K562 (cell line): ENCODE measurements around the gene HADHA. TPM values are rescaled to one million over a fixed set of nuclear protein-coding genes. Genes with fewer than 3 reads are reported as not detected.

Experiments
- BRD9 ChIP-seq: fragments of 450-650 bp; IDR thresholded peaks from 2 replicates; pipeline ENCODE4 v1.6.1; 2018; ENCODE audit warnings: low read depth; ENCODE audit not compliant: partially characterized antibody
- CBFA2T2 ChIP-seq: fragments of 450-650 bp; conservative IDR thresholded peaks from 2 replicates; pipeline ENCODE4 v1.6.1; 2017; ENCODE audit warnings: mild to moderate bottlenecking
- CBX1 ChIP-seq: sonication (generic); IDR thresholded peaks from 2 replicates; pipeline ENCODE4 v1.6.1; 2016; ENCODE audit warnings: antibody characterized with exemption, low read depth, mild to moderate bottlenecking
- CREB3L1 ChIP-seq: fragments of 450-650 bp; IDR thresholded peaks from 2 replicates; pipeline ENCODE4 v1.6.1; 2014; ENCODE audit warnings: low read depth, mild to moderate bottlenecking, moderate library complexity, borderline replicate concordance
- CXXC5 ChIP-seq: fragments of 250-450 bp; sonication (Bioruptor Pico); IDR thresholded peaks from 2 replicates; pipeline ENCODE4 v1.8.0; 2022; ENCODE audit warnings: inconsistent platforms, mild to moderate bottlenecking, moderate library complexity
- FOXJ2 ChIP-seq: fragments of 200-800 bp; sonication (Bioruptor generic); IDR thresholded peaks from 2 replicates; pipeline ENCODE4 v1.6.1; 2016; ENCODE audit warnings: missing genetic modification characterization, missing compliant biosample characterization
- GABPB1 ChIP-seq: sonication (generic); formaldehyde crosslinking; IDR thresholded peaks from 2 replicates; pipeline ENCODE4 v1.8.0; 2022; ENCODE audit warnings: mild to moderate bottlenecking, missing genetic modification reagents
- GATAD2B ChIP-seq: fragments of 450-650 bp; IDR thresholded peaks from 2 replicates; pipeline ENCODE4 v1.6.1; 2017; ENCODE audit warnings: mild to moderate bottlenecking, borderline replicate concordance
- HDAC2 ChIP-seq: fragments of 450-650 bp; IDR thresholded peaks from 2 replicates; pipeline ENCODE4 v1.6.1; 2016; ENCODE audit warnings: mild to moderate bottlenecking
- KLF6 ChIP-seq: fragments of 250-450 bp; sonication (Bioruptor Pico); IDR thresholded peaks from 2 replicates; pipeline ENCODE4 v1.4.0; 2020; ENCODE audit warnings: mild to moderate bottlenecking, moderate library complexity, borderline replicate concordance
- LARP7 ChIP-seq: fragments of 450-650 bp; IDR thresholded peaks from 2 replicates; pipeline ENCODE4 v1.6.1; 2016
- MCM7 ChIP-seq, 2 experiments: fragments of 450-650 bp; IDR thresholded peaks; 2 replicates each; pipeline ENCODE4 v1.6.1; 2016 to 2018
- MIER1 ChIP-seq: fragments of 450-650 bp; IDR thresholded peaks from 2 replicates; pipeline ENCODE4 v1.6.1; 2016; ENCODE audit warnings: antibody characterized with exemption, mild to moderate bottlenecking, low read depth
- MYC ChIP-seq, 2 experiments: fragments of 250-450 bp in 1 of 2; sonication (Bioruptor Pico) in 1 of 2; IDR thresholded peaks; 2 replicates each; pipeline versions ENCODE4 v1.5.1 to v1.6.1; 2012 to 2021; ENCODE audit warnings: low read depth in 2 of 2, borderline replicate concordance in 1 of 2, improper control_type of control experiment in 1 of 2, low read length in 1 of 2, mild to moderate bottlenecking in 1 of 2, moderate library complexity in 1 of 2
- NEUROD1 ChIP-seq: fragments of 150-350 bp; IDR thresholded peaks from 2 replicates; pipeline ENCODE4 v1.6.1; 2014; ENCODE audit warnings: borderline replicate concordance, low read length, low read depth; ENCODE audit not compliant: partially characterized antibody
- NONO ChIP-seq, 2 experiments: fragments of 200-400 bp in 1 of 2; fragments of 450-650 bp in 1 of 2; formaldehyde crosslinking in 1 of 2; IDR thresholded peaks; 2 replicates each; pipeline ENCODE4 v1.6.1; 2017; ENCODE audit warnings: low read depth in 2 of 2, mild to moderate bottlenecking in 2 of 2, moderate library complexity in 2 of 2, low read length in 1 of 2
- NR1H2 ChIP-seq: sonication (generic); formaldehyde crosslinking; IDR thresholded peaks from 2 replicates; pipeline ENCODE4 v1.4.0; 2020; ENCODE audit warnings: mild to moderate bottlenecking, missing genetic modification reagents
- SIRT6 ChIP-seq: IDR thresholded peaks from one replicate; pipeline ENCODE4 v1.6.1; 2012; ENCODE audit warnings: low read depth, mild to moderate bottlenecking, control low read depth, inconsistent platforms, low read length, moderate library complexity
- SMARCC2 ChIP-seq: fragments of 450-650 bp; IDR thresholded peaks from 2 replicates; pipeline ENCODE4 v1.6.1; 2017; ENCODE audit warnings: antibody characterized with exemption, moderate library complexity, mild to moderate bottlenecking, low read depth
- STAG1 ChIP-seq: sonication (generic); formaldehyde crosslinking; IDR thresholded peaks from 2 replicates; pipeline ENCODE4 v1.5.0; 2020; ENCODE audit warnings: missing genetic modification reagents, borderline replicate concordance
- TAF7 ChIP-seq: fragments of 450-650 bp; IDR thresholded peaks from 2 replicates; pipeline ENCODE4 v1.6.1; 2016; ENCODE audit warnings: missing genetic modification characterization, missing compliant biosample characterization
- ZBTB2 ChIP-seq: fragments of 450-650 bp; IDR thresholded peaks from 2 replicates; pipeline ENCODE4 v1.6.1; 2016; ENCODE audit warnings: antibody characterized with exemption
- ZNF277 ChIP-seq: fragments of 250-450 bp; sonication (Bioruptor Pico); IDR thresholded peaks from 2 replicates; pipeline ENCODE4 v1.8.0; 2022; ENCODE audit warnings: inconsistent platforms, mild to moderate bottlenecking, moderate library complexity, borderline replicate concordance
- ZNF354B ChIP-seq: fragments of 250-450 bp; sonication (Bioruptor Pico); IDR thresholded peaks from 2 replicates; pipeline ENCODE4 v1.4.0; 2020
- ZNF445 ChIP-seq: fragments of 250-450 bp; sonication (Bioruptor Pico); IDR thresholded peaks from 2 replicates; pipeline ENCODE4 v1.4.0; 2020; ENCODE audit warnings: low read depth, mild to moderate bottlenecking, moderate library complexity
- ZNF644 ChIP-seq: fragments of 200-800 bp; sonication (Bioruptor generic); IDR thresholded peaks from 2 replicates; pipeline ENCODE4 v1.6.1; 2016; ENCODE audit warnings: low read depth, missing genetic modification characterization, missing compliant biosample characterization
- polyA plus RNA-seq, 8 experiments: library from polyadenylated mRNA; depleted of rRNA in 4 of 8; stranded (reverse) in 5 of 8; unstranded in 3 of 8; fragments of >200 nt; fragmentation: Nextera tagmentation in 2 of 8; fragmentation: Illumina TruSeq in 1 of 8; extraction: Ambion mirVana in 2 of 8; extraction: Trizol in 1 of 8; gene quantifications; 2 replicates each; pipeline versions ENCODE4 v1.2.1 to v1.2.3, GENCODE V29; 2011 to 2014; ENCODE audit warnings: inconsistent platforms in 1 of 8, missing spikeins in 1 of 8
- total RNA-seq, 7 experiments: library from RNA; depleted of rRNA in 6 of 7; stranded (reverse); fragments of >200 nt in 6 of 7; fragmentation: Illumina TruSeq in 2 of 7; extraction: Trizol in 2 of 7; gene quantifications; 2 replicates each; pipeline versions ENCODE4 v1.2.1 to v1.2.3, GENCODE V29; 2011 to 2021; ENCODE audit warnings: low replicate concordance in 1 of 7

The HADHA gene
- total and polyA plus RNA-seq, 9 of the 15 experiments (the other 6 are each of a cell fraction or from before 2014, with no cell fraction given), result 145 to 326 (median 202) TPM

DNA sequence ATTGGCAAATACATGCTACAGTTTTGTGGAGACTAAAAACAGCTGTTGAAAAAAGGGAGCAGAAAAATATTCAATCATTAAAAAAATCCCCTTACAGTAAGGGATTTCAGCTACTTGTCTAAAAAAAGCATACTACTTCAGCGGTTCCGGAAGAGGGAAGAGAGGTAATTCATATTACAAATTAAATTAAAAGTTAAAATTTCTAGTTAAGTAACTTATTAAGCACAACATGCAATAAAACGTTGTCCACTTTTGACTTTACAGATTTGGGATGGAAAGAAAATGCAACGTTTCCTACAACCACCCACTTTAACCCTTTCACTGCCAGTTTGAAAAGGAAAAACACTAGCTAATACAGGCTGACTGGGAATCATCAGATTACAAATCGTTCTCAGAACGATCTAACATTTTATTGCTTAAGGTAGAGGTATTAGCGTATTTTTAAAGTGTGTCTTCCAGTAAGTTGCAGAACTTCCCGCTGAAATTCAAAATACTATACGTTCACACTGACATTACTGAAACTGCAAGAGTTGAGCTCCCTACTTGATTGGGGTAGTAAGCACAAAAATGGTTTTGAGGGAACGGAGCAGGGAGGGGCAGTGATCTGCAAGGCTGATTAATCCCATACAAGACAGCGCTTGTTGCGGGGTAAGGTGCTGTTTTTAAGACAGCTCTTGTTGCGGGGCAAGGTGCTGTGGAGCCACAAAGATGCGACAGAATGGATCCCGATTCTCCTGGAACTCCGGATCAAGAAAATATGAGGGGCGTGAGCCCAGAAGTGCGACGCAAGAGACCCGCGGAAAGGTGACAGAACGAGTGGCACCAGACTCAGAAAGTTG, 743 bp downstream of the HADHA start (continued):
- TF ChIP-seq ZBTB2 (0 out of 2 replicates have a peak, but pooled peaks have one; percentile 35), NEUROD1 (no peak), NR1H2 (no peak), NONO (IDR thresholded peaks at IDR 0.05; ENCODE audit: low read depth in 2 of 2, low read length in 1 of 2) (no peak), MCM7 (IDR thresholded peaks at IDR 0.05) (no peak), MYC (IDR thresholded peaks at IDR 0.05; ENCODE audit: low read depth, low read length) (no peak), MYC (CRISPR knock-in tag; IDR thresholded peaks at IDR 0.05; ENCODE audit: borderline replicate concordance, low read depth) (no peak), KLF6 (no peak), GABPB1 (0 out of 2 replicates have a peak, but pooled peaks have one; percentile 29), BRD9 (no peak), SMARCC2 (no peak), ZNF277 (CRISPR knock-in tag) (no peak), CBX1 (no peak), ZNF644 (tag) (no peak), MIER1 (no peak), FOXJ2 (tag) (peak; percentile 69; the same call in 1 of the 2 replicates), CBFA2T2 (no peak), SIRT6 (no peak), ZNF354B (CRISPR knock-in tag) (no peak), CXXC5 (no peak), GATAD2B (peak; percentile 34; the same call in 1 of the 2 replicates), TAF7 (tag) (no peak), ZNF445 (no peak), LARP7 (0 out of 2 replicates have a peak, but pooled peaks have one; percentile 10), HDAC2 (no peak), STAG1 (CRISPR knock-in tag) (0 out of 2 replicates have a peak, but pooled peaks have one; percentile 4), CREB3L1 (no peak)
